DMS53 (cell line): Measurements from ENCODE around the gene PAWR.

Source experiments
- DNase-seq: peaks from one replicate; lab custom pipeline; 2025; lab: John Stamatoyannopoulos, UW

PAWR gene

DNA sequence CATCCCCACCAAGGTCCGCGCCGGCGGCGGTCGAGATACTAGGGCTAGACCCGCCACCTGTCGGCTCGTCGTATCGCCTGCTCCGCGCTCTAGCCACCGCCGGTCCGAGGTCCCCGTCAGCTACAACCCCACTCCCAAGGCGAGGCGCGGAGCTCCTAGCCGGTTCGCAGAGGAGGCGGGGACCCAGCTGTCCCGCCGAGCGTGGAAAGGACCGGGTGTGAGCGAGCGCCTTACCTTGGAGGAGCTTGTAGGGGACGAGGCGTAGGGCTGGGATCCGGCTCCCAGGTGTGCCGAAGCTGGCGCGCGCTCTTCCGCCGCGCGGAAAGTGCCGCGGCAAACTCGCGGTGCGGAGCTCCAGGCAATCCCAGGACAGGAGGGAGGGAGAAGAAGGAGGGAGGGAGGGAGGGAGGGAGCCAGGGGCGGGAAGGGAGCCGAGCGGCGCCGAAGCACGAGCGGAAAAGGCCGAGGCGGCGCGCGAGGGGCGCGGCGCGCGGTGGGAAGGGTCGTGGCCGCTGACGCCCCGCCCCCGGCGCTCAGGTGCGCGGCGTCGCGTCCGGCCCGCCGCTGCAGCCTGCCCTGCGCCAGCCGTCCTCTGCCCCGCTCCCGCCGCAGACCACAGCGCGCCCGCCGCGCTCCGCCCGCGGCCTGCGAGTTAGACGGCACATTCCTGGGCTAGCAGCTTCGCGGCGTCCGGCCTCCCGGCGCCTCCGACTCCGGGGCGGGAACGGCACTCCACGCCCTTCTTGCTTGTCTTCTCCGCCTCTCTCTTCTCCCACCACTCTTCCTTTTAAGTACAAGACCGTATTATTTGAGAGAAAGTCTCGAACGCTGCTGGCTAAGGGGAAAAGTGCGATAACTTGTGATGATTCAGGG is at the start of gene PAWR:
Gene PAWR, minus strand, starts transcription at position 327 of the 873 bp plus-strand sequence. CDS start 720 bp downstream, outside the sequence.
- DNase-seq, result peak; percentile 98

- DNase-seq, result peak; percentile 88
These were observed 47.3 kb upstream of the PAWR start for GRCh38 chr12:79737875-79738718.

DNA sequence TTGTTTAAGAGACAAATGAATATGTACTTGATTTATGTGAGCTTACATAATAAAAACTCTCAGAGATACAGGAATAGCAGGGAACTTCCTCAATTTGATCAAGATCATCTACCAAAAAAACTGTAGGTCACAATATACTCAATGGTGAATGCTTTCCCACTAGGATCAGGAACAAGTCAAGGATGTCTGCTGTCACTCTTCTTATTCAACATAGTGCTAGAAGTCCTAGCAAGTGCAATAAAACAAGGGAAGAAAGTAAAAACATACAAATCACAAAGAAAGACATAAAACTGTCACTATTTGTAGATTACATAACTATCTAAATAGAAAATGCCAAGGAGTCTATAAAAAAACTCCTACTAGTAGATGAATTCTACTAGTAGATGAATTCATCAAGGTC is 41.9 kb upstream of the PAWR start:
- peak; percentile 17 for DNase-seq

- no peak for DNase-seq
These were observed 35.2 kb upstream of the PAWR start for GRCh38 chr12:79725987-79726386.

GRCh38 chr12:79717006-79717405 is 26.2 kb upstream of the PAWR start:
- DNase-seq, result no peak

GRCh38 chr12:79715308-79715707 is 24.5 kb upstream of the PAWR start:
- no peak for DNase-seq

GRCh38 chr12:79710707-79711483 is 20.1 kb upstream of the PAWR start:
- DNase-seq, result no peak

- DNase-seq, result peak; percentile 23
These were observed 17.1 kb upstream of the PAWR start for GRCh38 chr12:79707830-79708229.

- no peak for DNase-seq
These were observed 15.9 kb upstream of the PAWR start for GRCh38 chr12:79706676-79707075.

DNA sequence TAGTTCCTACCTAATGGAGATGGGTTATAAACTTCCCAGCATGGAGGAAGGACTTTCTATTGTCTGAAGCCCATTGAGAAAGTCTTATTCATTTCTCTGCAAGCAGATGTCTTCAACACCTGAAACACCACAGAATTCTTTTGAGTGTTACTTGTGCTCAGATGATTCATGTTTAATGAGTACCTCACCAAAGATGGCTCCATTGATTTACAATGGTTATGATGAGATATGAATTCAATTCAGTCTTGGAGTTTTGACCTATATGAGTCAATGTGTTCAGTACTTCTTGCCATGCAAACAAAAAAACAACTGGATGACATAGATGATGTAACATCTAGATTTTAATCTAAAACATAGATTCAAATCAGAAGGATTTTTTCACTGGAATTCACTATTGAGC is 15.4 kb upstream of the PAWR start:
- DNase-seq, result no peak

- DNase-seq, result no peak
These were observed 8.2 kb upstream of the PAWR start for GRCh38 chr12:79698966-79699365.

DNA sequence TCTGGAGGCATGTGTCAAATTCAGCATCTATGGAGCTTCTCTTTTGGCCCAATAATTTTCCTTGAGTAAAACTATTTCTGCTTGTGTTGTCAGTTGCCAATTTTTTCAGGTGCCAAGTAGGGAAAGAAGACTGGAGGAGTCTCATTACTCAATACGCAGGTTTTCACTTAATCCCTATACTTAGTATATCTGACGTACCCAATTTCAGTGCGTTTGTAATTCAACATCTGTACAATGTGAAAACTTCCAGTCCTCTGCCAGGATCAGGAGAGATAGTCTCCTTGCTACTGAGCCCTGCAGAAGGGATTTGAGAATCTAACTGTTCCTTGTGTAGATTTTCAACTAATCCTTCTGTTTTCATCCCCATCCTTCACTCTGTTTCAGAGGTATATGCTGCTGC is 5.7 kb upstream of the PAWR start:
- no peak for DNase-seq

DNA sequence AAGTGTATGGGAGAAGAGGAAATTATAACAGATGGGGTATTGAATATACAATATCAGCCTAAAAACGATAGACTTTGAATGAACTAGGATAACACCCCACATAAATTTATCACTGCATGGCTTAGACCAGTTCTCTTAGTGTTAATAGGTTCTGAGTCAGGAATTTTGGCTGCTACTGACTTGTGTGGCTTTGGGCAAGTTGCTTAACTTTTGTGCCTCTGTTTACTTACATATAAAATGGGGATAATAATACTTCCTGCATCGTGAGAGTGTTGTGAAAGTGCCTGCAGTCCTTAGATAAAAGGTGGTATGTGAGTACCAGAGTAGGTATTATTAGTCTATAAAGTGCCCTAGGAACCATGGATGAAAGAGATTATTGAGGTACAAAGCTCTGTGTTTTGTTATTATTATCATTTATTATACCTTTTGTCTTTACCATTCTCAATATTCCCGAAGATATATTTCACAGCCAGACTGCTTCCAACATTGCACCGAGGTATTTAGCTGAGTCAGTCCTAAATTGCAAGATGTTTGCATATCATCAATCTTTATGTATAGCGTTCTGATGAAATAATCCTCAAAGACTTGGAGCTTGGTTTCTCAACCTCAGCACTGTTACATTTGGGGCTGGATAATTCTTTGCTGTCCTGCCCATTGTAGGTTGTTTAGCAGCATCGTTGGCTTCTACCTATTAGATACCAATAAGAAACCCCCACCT is 2.3 kb upstream of the PAWR start:
- no peak for DNase-seq

DNA sequence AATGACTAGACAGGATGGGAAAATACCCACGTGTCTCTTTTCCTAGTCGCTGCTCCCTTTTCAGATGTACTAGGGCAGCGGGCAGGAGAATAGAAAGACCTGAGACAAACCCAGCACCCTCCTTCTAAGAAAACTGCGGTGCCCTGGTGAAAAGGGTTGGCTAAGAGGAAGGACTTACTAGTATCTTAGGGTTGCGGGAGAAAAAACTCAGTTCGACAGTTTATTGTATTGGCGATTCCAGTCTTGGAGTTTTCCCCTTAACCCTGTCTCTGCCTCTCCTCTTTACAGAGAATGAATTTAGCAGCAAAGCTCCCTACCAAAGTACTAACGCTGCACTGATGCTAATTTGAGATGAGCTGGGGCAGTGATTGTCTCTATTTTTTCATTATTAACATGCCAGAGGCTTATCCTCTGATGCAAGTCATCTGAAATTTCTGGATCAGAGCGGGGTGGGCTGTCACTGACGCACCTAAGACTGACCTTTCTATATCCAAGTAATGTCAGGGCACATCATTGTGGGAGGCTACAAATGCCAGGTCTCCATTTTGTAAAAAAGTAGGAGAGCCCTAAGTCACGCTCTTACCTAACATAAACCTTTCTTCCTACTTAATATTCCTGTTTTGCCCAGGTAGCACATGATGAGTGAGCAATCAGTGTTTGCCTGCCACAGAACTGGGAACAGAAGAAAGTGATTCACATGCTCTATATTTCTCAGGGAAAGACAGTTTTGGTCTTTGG is 916 bp upstream of the PAWR start:
- DNase-seq, result peak; percentile 93

DNA sequence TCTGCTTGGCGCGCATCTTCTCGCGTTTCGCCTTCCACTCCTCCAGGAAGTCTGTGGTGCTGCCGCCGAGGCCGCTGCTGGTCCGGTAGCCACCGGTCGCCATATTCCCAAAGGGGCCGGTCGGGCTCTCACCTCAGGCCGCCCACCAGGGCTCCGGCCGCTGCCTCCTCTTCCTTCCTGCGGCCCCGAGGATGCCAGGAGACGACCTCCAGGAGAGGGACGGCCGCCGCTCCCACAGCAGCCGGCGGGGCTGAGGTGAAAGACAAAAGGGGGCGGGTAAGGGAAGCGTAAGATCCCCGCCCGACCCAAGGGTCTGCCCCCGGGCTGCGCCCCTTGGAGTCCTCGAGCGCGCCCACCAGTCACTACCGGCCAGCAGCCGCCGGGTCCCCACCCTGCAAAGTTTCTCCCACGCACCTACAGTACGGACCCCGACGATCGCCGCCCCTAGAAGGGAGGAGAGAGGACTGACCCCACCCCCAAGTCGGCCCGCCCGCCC is 574 bp downstream of the PAWR start:
- peak; percentile 85 for DNase-seq

DNA sequence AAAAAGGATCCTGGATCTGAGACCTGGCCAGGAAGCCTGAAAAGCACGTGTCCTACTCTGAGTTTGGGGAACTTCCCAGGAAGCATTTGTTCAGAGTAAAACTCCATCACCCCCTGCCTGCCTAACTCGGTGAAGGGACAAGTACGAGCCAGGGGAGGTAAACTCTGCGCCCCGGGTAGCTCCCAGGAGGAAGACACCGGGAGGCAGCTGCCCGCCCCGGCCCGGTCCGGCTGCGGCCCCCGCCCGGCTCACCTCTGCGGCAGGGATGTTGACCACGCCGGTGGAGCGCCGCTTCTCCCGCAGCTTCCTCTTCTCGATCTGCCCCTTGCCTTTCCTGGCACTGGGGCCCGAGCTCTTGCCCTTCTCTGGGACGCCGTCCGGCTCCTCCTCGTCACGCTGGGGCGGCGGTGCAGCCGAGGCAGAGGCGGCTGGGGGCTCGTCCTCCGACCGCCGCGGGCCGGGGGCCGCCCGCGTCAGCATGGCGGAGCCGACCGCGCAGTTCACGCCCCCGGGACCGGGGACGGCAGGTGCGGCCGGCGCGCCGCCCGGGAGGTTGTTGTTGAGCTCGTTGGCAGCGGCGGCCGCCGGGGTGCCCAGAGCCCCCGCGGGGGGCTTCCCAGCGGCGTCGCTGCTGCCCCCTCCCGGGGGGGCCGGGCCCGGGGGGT is 1.2 kb downstream of the PAWR start:
- DNase-seq, result peak; percentile 88

DNA sequence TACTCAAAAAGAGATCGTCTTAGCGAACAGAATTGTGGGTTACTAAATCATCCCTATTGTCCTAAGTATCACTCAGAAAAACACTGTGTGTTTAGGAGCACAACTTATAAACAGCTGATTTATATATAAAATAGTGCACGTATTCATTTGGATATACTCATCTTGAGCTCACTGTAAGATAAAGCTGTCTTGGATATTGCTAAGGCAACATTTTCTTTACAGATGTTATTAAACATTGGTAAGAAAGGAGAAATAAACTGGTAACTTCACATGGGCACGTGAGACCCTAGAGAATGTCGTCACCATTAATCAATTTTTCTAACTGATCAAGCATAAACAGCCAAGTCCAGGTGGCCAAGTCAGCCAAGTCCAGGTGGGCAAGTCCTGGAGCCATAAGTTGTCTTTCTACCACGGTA is 1.7 kb downstream of the PAWR start:
- peak; percentile 55 for DNase-seq

GRCh38 chr12:79688376-79689060 is 2.2 kb downstream of the PAWR start:
- no peak for DNase-seq

DNA sequence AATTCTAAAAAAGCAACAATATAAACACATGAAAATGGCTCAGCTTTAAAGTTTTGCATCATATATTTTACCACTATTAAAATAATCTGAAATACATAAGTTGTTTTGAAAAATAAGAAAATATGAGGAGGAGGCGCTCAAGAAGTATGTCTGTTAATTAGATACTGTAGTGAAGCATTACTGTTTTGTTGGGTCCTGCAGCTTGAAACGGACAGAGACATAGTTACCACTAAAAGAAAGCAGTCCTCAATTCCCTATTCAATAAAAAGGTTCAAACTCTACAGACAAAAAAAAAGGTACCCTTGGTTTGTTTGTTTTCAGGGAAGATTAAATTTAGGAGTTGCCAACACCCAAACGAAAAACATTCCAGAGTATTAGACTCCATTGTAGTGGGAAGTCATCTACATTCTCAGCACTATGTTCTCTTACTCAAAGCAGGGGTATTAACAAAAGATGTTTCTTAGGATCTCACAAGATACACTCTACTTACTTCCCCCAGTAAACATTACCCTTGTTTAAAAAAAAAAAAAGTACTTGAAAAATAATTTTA is 3.0 kb downstream of the PAWR start:
- no peak for DNase-seq
